Effector memory CD8-positive, alpha-beta T cell (primary cell): ENCODE measurements around the gene WDCP.
"Not testable (repeated sequence)": the region's sequence is repeated elsewhere in the genome, so short reads cannot be mapped to it uniquely, and the experiment has no call there.

ENCODE experiments used
- ATAC-seq: fragments of 150-1000 bp; cut with Tn5 transposase; replicated peaks from 2 replicates; pipeline ENCODE4 v1.10.0; 2021; ENCODE audit warnings: mild to moderate bottlenecking, moderate library complexity
- DNase-seq, 3 experiments: peaks; one replicate each; pipeline ENCODE4 v3.0.0; 2021
- H3K27ac Mint-ChIP-seq, 2 donors: one replicate each; pipeline ENCODE4 v1.8.0; 2022; ENCODE audit warnings: mild to moderate bottlenecking in 2 of 2, mixed read lengths in 2 of 2, moderate library complexity in 2 of 2
- H3K27me3 Mint-ChIP-seq, 2 donors: one replicate each; pipeline ENCODE4 v1.8.0; 2022; ENCODE audit warnings: mixed read lengths in 2 of 2
- H3K36me3 Mint-ChIP-seq: one replicate; pipeline ENCODE4 v1.8.0; 2022; ENCODE audit warnings: mild to moderate bottlenecking, moderate library complexity, mixed read lengths; ENCODE audit not compliant: insufficient read depth
- H3K4me1 Mint-ChIP-seq, 2 donors: one replicate each; pipeline ENCODE4 v1.8.0; 2022; ENCODE audit warnings: low read depth in 2 of 2, mixed read lengths in 2 of 2
- H3K4me3 Mint-ChIP-seq, 2 donors: one replicate each; pipeline ENCODE4 v1.8.0; 2022; ENCODE audit warnings: mild to moderate bottlenecking in 2 of 2, mixed read lengths in 2 of 2, moderate library complexity in 2 of 2
- H3K9me3 Mint-ChIP-seq, 2 donors: one replicate each; pipeline ENCODE4 v1.8.0; 2022; ENCODE audit warnings: mixed read lengths in 2 of 2

Gene WDCP

GRCh38 chr2:24050041-24050979, 3.1 kb upstream of the WDCP start:
- Mint-ChIP-seq H3K36me3 (peaks cover 13% of the 10 kb centered on the region), H3K9me3 (no peaks in the 10 kb centered on the region), H3K27me3 (no peaks in the 10 kb centered on the region), H3K4me1 (peaks cover 16 to 27% of the 10 kb centered on the region in 2 donors), H3K27ac (peak overlapping the region in 1 of 2 donors; percentile 71), H3K4me3 (no peak overlapping the region)
- ATAC-seq (no peak), DNase-seq (peak in 1 of 3 experiments; percentile 5)

GRCh38 chr2:24049485-24050021, 2.4 kb upstream of the WDCP start, which contains the start of gene FKBP1B:
TSS of gene FKBP1B (plus strand) at chr2:24049741. CDS start at chr2:24049850, 109 bp downstream.
- H3K4me1 Mint-ChIP-seq, result peaks cover 20 to 34% of the 10 kb centered on the region in 2 donors
- H3K36me3 Mint-ChIP-seq, result peaks cover 13% of the 10 kb centered on the region
- no peaks in the 10 kb centered on the region for H3K27me3 Mint-ChIP-seq
- no peaks in the 10 kb centered on the region for H3K9me3 Mint-ChIP-seq
- ATAC-seq (peak; percentile 21), DNase-seq (peak; percentile 36 to 47 (median 42))
- H3K27ac Mint-ChIP-seq, result peak within 1 kb of the TSS in 1 of 2 donors; percentile 71
- H3K4me3 Mint-ChIP-seq, result no peak within 1 kb of the TSS

GRCh38 chr2:24048769-24049484, 1.7 kb upstream of the WDCP start:
- Mint-ChIP-seq H3K4me3 (no peak overlapping the region), H3K27ac (peak overlapping the region in 1 of 2 donors; percentile 71), H3K9me3 (no peaks in the 10 kb centered on the region), H3K4me1 (peaks cover 20 to 34% of the 10 kb centered on the region in 2 donors), H3K36me3 (peaks cover 13% of the 10 kb centered on the region), H3K27me3 (no peaks in the 10 kb centered on the region)
- no peak for ATAC-seq
- DNase-seq, result no peak

- Mint-ChIP-seq H3K27ac (peak overlapping the region; percentile 96 to 98), H3K36me3 (peaks cover 13% of the 10 kb centered on the region), H3K27me3 (no peaks in the 10 kb centered on the region), H3K4me3 (peak overlapping the region; percentile 98 to 99), H3K9me3 (no peaks in the 10 kb centered on the region), H3K4me1 (peaks cover 20 to 34% of the 10 kb centered on the region in 2 donors)
- no peak for DNase-seq
- ATAC-seq, result no peak
Measured at GRCh38 chr2:24047703-24048033, 477 bp upstream of the WDCP start.

GRCh38 chr2:24046599-24046929, 627 bp downstream of the WDCP start:
- no peaks in the 10 kb centered on the region for H3K27me3 Mint-ChIP-seq
- H3K9me3 Mint-ChIP-seq, result no peaks in the 10 kb centered on the region
- peaks cover 13% of the 10 kb centered on the region for H3K36me3 Mint-ChIP-seq
- peak overlapping the region; percentile 96 to 98 for H3K27ac Mint-ChIP-seq
- H3K4me1 Mint-ChIP-seq, result peaks cover 20 to 34% of the 10 kb centered on the region in 2 donors
- peak overlapping the region; percentile 98 to 99 for H3K4me3 Mint-ChIP-seq
- ATAC-seq (no peak), DNase-seq (no peak)

GRCh38 chr2:24045511-24046508, 1.4 kb downstream of the WDCP start:
- Mint-ChIP-seq H3K36me3 (peaks cover 13% of the 10 kb centered on the region), H3K9me3 (no peaks in the 10 kb centered on the region), H3K4me3 (peak overlapping the region in 1 of 2 donors; percentile 99), H3K27ac (no peak overlapping the region), H3K4me1 (peaks cover 20 to 34% of the 10 kb centered on the region in 2 donors), H3K27me3 (no peaks in the 10 kb centered on the region)
- DNase-seq, result no peak
- ATAC-seq, result no peak

GRCh38 chr2:24043133-24043532, 4.1 kb downstream of the WDCP start:
- ATAC-seq, H3K27me3 Mint-ChIP-seq, H3K9me3 Mint-ChIP-seq, H3K4me3 Mint-ChIP-seq, DNase-seq: not testable (repeated sequence)
- peak overlapping the region in 1 of 2 donors; percentile 5 for H3K27ac Mint-ChIP-seq
- H3K36me3 Mint-ChIP-seq, result peaks cover 15% of the 10 kb centered on the region
- peaks cover 17 to 26% of the 10 kb centered on the region in 2 donors for H3K4me1 Mint-ChIP-seq

GRCh38 chr2:24040511-24040910, 6.7 kb downstream of the WDCP start:
- H3K36me3 Mint-ChIP-seq, result peaks cover 13% of the 10 kb centered on the region
- H3K9me3 Mint-ChIP-seq, result no peaks in the 10 kb centered on the region
- no peak overlapping the region for H3K4me3 Mint-ChIP-seq
- H3K27ac Mint-ChIP-seq, result no peak overlapping the region
- H3K4me1 Mint-ChIP-seq, result peaks cover 11 to 21% of the 10 kb centered on the region in 2 donors
- no peak for DNase-seq
- no peak for ATAC-seq
- H3K27me3 Mint-ChIP-seq, result no peaks in the 10 kb centered on the region

- no peaks in the 10 kb centered on the region for H3K27me3 Mint-ChIP-seq
- ATAC-seq (no peak), DNase-seq (no peak)
- peaks cover 13% of the 10 kb centered on the region for H3K36me3 Mint-ChIP-seq
- no peak overlapping the region for H3K4me3 Mint-ChIP-seq
- no peaks in the 10 kb centered on the region for H3K9me3 Mint-ChIP-seq
- H3K27ac Mint-ChIP-seq, result no peak overlapping the region
- H3K4me1 Mint-ChIP-seq, result peaks cover 10 to 18% of the 10 kb centered on the region in 2 donors
Measured at GRCh38 chr2:24038786-24039499, 8.2 kb downstream of the WDCP start.

- no peaks in the 10 kb centered on the region for H3K27me3 Mint-ChIP-seq
- H3K4me1 Mint-ChIP-seq, result peaks cover 3 to 4% of the 10 kb centered on the region in 2 donors
- H3K27ac Mint-ChIP-seq, result no peak overlapping the region
- H3K4me3 Mint-ChIP-seq, result no peak overlapping the region
- no peaks in the 10 kb centered on the region for H3K9me3 Mint-ChIP-seq
- no peak for ATAC-seq
- H3K36me3 Mint-ChIP-seq, result peaks cover 22% of the 10 kb centered on the region
- DNase-seq, result no peak
Measured at GRCh38 chr2:24026233-24026632, 21.0 kb downstream of the WDCP start.

GRCh38 chr2:24024996-24025663, 22.1 kb downstream of the WDCP start:
- H3K36me3 Mint-ChIP-seq, result peaks cover 13% of the 10 kb centered on the region
- H3K27ac Mint-ChIP-seq, result peak overlapping the region in 1 of 2 donors; percentile 70
- H3K9me3 Mint-ChIP-seq, result no peaks in the 10 kb centered on the region
- ATAC-seq (no peak), DNase-seq (no peak)
- H3K4me1 Mint-ChIP-seq, result peaks cover 3 to 4% of the 10 kb centered on the region in 2 donors
- H3K27me3 Mint-ChIP-seq, result no peaks in the 10 kb centered on the region
- no peak overlapping the region for H3K4me3 Mint-ChIP-seq

GRCh38 chr2:24024018-24024417, 23.2 kb downstream of the WDCP start:
- no peaks in the 10 kb centered on the region for H3K9me3 Mint-ChIP-seq
- DNase-seq, result no peak

More at GRCh38 chr2:24024018-24024417, 23.2 kb downstream of the WDCP start:
- no peak for ATAC-seq
- no peak overlapping the region for H3K4me3 Mint-ChIP-seq
- H3K27ac Mint-ChIP-seq, result peak overlapping the region; percentile 7 to 70
- peaks cover 3 to 4% of the 10 kb centered on the region in 2 donors for H3K4me1 Mint-ChIP-seq
- H3K27me3 Mint-ChIP-seq, result no peaks in the 10 kb centered on the region
- peaks cover 12% of the 10 kb centered on the region for H3K36me3 Mint-ChIP-seq
